BE2C (cell line): Measurements from ENCODE around the gene SLC44A3.
"Not testable (repeated sequence)": the region's sequence is repeated elsewhere in the genome, so short reads cannot be mapped to it uniquely, and the experiment has no call there.

Experiments used
- DNase-seq: peaks from one replicate; pipeline ENCODE4 v3.0.0-alpha.2; 2020
- H3K27me3 ChIP-seq: fragments of 250-450 bp; sonication (Bioruptor Pico); 2 replicates; pipeline ENCODE4 v1.5.1; 2020; ENCODE audit warnings: mild to moderate bottlenecking
- H3K36me3 ChIP-seq: fragments of 250-450 bp; sonication (Bioruptor Pico); 2 replicates; pipeline ENCODE4 v1.5.1; 2020; ENCODE audit warnings: mild to moderate bottlenecking
- H3K4me1 ChIP-seq: fragments of 250-450 bp; sonication (Bioruptor Pico); 2 replicates; pipeline ENCODE4 v1.5.1; 2020
- H3K4me3 ChIP-seq: 2 replicates; pipeline ENCODE4 v1.5.1; 2011; ENCODE audit warnings: low read depth, low read length
- H3K9me3 ChIP-seq: fragments of 250-450 bp; sonication (Bioruptor Pico); 2 replicates; pipeline ENCODE4 v1.5.1; 2020
- CTCF ChIP-seq: IDR thresholded peaks from 2 replicates; pipeline ENCODE4 v1.5.1; 2012; ENCODE audit warnings: mild to moderate bottlenecking, low read depth, low read length

The SLC44A3 gene

GRCh38 chr1:94832931-94833585 is 12.9 kb downstream of the SLC44A3 start:
- Histone ChIP-seq H3K9me3 (no peaks in the 10 kb centered on the region), H3K4me3 (no peak overlapping the region), H3K27me3 (no peaks in the 10 kb centered on the region), H3K4me1 (no peaks in the 10 kb centered on the region), H3K36me3 (no peaks in the 10 kb centered on the region)
- no peak for TF ChIP-seq CTCF
- DNase-seq = no peak

- Histone ChIP-seq H3K27me3 (no peaks in the 10 kb centered on the region), H3K4me3 (no peak overlapping the region), H3K36me3 (no peaks in the 10 kb centered on the region), H3K4me1 (no peaks in the 10 kb centered on the region), H3K9me3 (no peaks in the 10 kb centered on the region)
- TF ChIP-seq CTCF = no peak
- DNase-seq = no peak
These were observed 16.7 kb downstream of the SLC44A3 start for GRCh38 chr1:94836891-94837290.

- H3K4me1 ChIP-seq, H3K27me3 ChIP-seq, DNase-seq, H3K9me3 ChIP-seq, H3K4me3 ChIP-seq, H3K36me3 ChIP-seq: not testable (repeated sequence)
These were observed 20.2 kb downstream of the SLC44A3 start for GRCh38 chr1:94840381-94840780.

GRCh38 chr1:94840808-94841207 is 20.7 kb downstream of the SLC44A3 start:
- no peak for DNase-seq
- H3K9me3 ChIP-seq = no peaks in the 10 kb centered on the region
- no peak for TF ChIP-seq CTCF
- H3K27me3 ChIP-seq = no peaks in the 10 kb centered on the region
- no peak overlapping the region for H3K4me3 ChIP-seq
- H3K36me3 ChIP-seq = no peaks in the 10 kb centered on the region
- H3K4me1 ChIP-seq = no peaks in the 10 kb centered on the region

- no peak for TF ChIP-seq CTCF
- Histone ChIP-seq H3K4me1 (no peaks in the 10 kb centered on the region), H3K4me3 (no peak overlapping the region), H3K9me3 (no peaks in the 10 kb centered on the region), H3K27me3 (no peaks in the 10 kb centered on the region), H3K36me3 (no peaks in the 10 kb centered on the region)
- DNase-seq = no peak
These were observed 23.3 kb downstream of the SLC44A3 start for GRCh38 chr1:94843430-94843829.

- no peak for TF ChIP-seq CTCF
- no peaks in the 10 kb centered on the region for H3K27me3 ChIP-seq
- no peaks in the 10 kb centered on the region for H3K36me3 ChIP-seq
- no peak overlapping the region for H3K4me3 ChIP-seq
- H3K9me3 ChIP-seq = no peaks in the 10 kb centered on the region
- no peaks in the 10 kb centered on the region for H3K4me1 ChIP-seq
- no peak for DNase-seq
These were observed 23.7 kb downstream of the SLC44A3 start for GRCh38 chr1:94843846-94844245.

- H3K36me3 ChIP-seq = no peaks in the 10 kb centered on the region
- no peaks in the 10 kb centered on the region for H3K4me1 ChIP-seq
- H3K9me3 ChIP-seq = no peaks in the 10 kb centered on the region
- no peak for TF ChIP-seq CTCF
- H3K4me3 ChIP-seq = no peak overlapping the region
- DNase-seq = no peak
- no peaks in the 10 kb centered on the region for H3K27me3 ChIP-seq
These were observed 26.2 kb downstream of the SLC44A3 start for GRCh38 chr1:94846308-94846707.
